ENCODE results near the gene SEMA3E.

DNA sequence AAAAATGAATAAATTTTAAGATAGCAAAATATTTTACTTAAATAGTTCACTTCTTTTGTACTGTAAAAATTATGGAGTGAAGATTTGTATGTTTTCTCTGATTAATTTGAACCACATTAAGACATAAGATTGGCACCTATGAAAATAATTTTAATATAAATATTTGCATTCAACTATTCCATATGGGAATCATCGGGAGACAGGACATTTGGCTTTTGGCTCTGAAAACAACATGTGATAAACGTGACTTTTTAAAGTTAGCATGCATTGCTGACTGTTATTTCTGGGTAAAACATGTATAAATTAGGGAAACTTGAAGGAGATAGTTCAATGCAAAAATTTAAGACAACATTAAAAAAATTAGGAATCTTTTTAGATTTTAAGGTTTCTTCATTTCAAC is 117.2 kb downstream of the SEMA3E start:
- no peak for TF ChIP-seq EZH2phosphoT487 (IDR thresholded peaks at IDR 0.05; ENCODE audit: insufficient read depth, low read depth)
- TF ChIP-seq EZH2 (IDR thresholded peaks at IDR 0.05; ENCODE audit: insufficient read depth, poor library complexity, severe bottlenecking) = no peak
